COR-L47 (cell line): ENCODE data around the gene MELK.
"Not testable (repeated sequence)": the region's sequence is repeated elsewhere in the genome, so short reads cannot be mapped to it uniquely, and the experiment has no call there.

ENCODE experiments used
- DNase-seq: peaks from one replicate; lab custom pipeline; 2025; lab: John Stamatoyannopoulos, UW

The MELK gene

GRCh38 chr9:36572515-36573418, at the start of gene MELK:
TSS of gene MELK (plus strand) at chr9:36572895. CDS start at chr9:36581682, 8,787 bp downstream.
- DNase-seq, result peak; percentile 79

- DNase-seq, result no peak
These were observed 42.5 kb upstream of the MELK start for GRCh38 chr9:36530224-36530623.

DNA sequence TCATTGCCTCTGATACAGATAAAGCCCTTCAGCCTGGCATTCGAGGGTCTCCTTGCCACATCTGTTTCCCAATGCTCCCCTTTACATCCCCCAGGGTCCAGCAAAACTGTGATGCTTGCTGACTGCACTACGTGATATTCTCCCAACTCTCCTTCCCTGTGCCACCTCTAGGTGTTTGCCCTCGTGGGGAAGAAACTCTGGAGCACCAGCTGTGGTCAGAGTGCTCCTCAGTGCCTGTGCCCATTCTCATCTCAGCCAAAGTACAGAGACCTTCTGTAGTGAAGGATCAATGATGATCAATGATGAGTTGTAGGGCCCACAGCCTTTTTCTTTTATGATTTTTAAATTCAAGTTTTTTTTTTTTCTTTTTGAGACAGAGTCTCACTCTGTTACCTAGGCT, 40.3 kb upstream of the MELK start:
- no peak for DNase-seq

GRCh38 chr9:36533726-36534125, 39.0 kb upstream of the MELK start:
- not testable (repeated sequence) for DNase-seq

- no peak for DNase-seq
These were observed 37.6 kb upstream of the MELK start for GRCh38 chr9:36535107-36535506.

DNA sequence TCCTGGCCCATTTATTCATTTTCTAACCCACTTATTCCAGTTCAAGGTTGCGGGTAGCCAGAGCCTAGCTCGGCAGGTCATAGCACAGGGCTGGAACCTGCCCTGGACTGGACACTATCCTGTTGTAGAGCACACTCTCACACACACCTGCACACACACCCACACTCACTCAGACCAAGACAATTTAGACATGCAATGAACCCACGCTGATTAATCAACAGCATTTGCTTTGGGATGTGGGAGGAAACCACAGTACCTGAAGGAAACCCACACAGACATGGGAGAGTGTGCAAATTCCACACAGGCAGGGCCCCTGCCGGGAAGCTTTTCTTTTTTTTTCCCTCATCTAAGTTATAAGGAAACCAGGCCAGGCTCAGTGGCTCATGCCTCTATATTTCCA, 34.8 kb upstream of the MELK start:
- no peak for DNase-seq

GRCh38 chr9:36542355-36542754, 30.3 kb upstream of the MELK start:
- no peak for DNase-seq

GRCh38 chr9:36543916-36544315, 28.8 kb upstream of the MELK start:
- no peak for DNase-seq

GRCh38 chr9:36547598-36547997, 25.1 kb upstream of the MELK start:
- DNase-seq, result no peak

- no peak for DNase-seq
These were observed 24.2 kb upstream of the MELK start for GRCh38 chr9:36548454-36548853.

- no peak for DNase-seq
These were observed 22.6 kb upstream of the MELK start for GRCh38 chr9:36550135-36550534.

GRCh38 chr9:36550631-36551098, 22.0 kb upstream of the MELK start:
- DNase-seq, result not testable (repeated sequence)

DNA sequence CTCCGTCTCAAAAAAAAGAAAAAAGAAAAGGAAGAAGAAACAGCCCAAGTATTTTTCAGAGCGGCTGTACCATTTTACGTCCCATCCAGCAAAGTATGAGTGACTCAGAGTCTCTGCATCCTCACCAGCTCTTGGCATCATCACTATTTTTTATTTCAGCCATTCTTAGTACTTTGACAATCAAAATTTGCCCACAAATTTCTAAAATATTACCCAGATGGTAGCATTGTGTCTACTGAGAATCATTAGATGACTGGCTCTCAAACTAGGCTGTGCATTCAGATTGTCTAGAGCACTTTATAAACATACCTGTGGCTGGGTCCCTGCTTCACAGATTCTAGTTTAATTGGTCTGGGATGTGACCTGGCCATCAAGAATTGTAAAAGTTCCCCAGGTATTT, 21.6 kb upstream of the MELK start:
- no peak for DNase-seq

DNA sequence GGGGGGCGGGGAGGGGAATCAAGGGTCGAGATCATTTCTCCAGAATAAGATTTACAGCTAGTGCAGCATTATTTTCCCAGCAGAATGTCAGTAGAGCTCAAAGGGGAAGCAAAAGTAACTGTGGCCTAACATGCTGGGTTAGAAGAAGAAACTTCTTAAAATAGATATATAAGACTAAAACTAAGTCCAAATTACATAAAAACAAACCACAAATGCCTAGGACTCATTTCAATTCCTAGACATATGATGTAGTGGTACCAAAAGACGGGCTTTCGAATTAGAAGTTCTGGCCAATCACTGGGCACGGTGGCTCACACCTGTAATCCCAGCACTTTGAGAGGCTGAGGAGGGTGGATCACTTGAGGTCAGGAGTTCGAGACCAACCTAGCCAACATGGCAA, 20.8 kb upstream of the MELK start:
- DNase-seq, result no peak

DNA sequence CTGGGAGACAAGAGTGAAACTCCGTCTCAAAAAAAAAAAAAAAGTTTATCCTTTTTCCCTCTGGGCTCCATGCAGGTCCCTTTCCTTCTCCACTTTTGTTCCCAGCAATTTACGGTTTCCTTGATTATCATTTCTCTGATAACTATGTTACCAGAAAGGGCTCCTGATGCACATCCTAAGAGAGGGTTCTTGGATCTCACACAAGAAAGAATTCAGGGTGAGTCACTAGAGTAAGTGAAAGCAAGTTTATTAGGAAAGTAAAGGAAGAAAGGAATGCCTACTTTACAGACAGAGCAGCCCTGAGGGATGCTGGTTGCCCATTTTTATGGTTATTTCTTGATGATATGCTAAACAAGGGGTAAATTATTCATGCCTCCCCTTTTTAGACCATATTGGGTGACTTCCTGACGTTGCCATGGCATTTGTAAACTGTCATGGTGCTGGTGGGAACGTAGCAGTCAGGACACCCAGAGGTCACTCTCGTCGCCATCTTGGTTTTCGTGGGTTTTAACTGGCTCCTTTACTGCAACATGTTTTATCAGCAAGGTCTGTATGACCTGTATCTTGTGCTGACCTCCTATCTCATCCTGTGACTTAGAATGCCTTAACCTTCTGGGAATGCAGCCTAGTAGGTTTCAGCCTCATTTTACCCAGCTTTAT, 13.5 kb upstream of the MELK start:
- no peak for DNase-seq

DNA sequence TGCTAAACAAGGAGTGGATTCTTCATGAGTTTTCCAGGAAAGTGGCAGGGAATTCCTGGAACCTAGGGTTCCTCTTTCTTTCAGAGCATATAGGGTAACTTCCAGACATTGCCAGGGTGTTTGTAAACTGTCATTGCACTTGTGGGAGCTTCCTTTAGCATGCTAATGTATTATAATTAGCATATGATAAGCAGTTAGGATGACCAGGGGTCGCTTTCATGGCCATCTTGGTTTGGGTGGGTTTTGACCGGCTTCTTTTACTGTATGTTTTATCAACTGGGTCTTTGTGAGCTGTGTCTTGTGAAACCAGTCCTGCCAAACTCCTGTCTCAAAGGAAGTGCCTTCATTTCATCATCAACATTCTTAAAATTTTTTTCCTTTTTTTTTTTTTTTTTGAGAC, 11.9 kb upstream of the MELK start:
- no peak for DNase-seq

GRCh38 chr9:36562801-36563200, 9.9 kb upstream of the MELK start:
- DNase-seq, result not testable (repeated sequence)

GRCh38 chr9:36566813-36567221, 5.9 kb upstream of the MELK start:
- DNase-seq, result no peak

DNA sequence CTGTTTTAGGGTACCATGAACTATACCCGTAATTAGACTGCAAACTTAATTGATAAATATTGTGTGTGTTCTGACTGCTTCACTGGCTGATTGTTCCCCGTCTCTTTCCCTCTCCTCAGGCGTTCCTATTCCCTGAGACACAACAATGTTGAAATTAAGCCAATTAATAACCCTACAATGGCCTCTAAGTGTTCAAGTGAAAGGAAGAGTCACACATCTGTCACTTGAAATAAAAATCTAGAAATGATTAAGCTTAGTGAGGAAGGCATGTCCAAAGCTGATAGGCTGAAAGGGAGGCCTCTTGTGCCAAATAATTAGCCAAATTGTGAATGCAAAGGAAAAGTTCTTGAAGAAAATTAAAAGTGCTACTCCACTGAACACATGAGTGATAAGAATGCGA, 4.0 kb upstream of the MELK start:
- not testable (repeated sequence) for DNase-seq

GRCh38 chr9:36571333-36571732, 1.4 kb upstream of the MELK start:
- no peak for DNase-seq

GRCh38 chr9:36574045-36574444, 1.4 kb downstream of the MELK start:
- DNase-seq, result not testable (repeated sequence)

- no peak for DNase-seq
These were observed 2.8 kb downstream of the MELK start for GRCh38 chr9:36575411-36575882.

DNA sequence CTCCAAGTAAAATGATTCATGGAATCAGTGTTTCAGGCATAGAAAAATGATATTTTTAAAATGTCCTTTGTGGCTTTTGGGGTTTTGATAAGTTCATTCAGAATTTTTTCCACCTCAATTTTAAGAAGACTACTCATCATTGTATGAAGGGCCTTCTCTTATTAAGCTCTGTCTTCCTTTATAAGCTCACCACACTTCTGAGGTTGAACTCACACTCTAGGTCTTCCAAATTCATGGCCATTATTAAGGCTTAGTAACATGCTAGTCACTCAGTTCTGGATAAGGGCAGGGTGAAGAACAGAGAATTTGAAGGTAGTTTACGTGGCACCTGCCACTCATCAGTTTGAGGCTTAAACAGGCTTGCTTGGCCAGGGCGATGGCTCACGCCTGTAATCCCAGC, 4.2 kb downstream of the MELK start:
- DNase-seq, result no peak
